CD4-positive, alpha-beta T cell treated with Interleukin-4 for 1 hour (primary cell): Measurements from ENCODE around the gene INTS3.
"Not testable (repeated sequence)": the region's sequence is repeated elsewhere in the genome, so short reads cannot be mapped to it uniquely, and the experiment has no call there.

Experiments
- DNase-seq, 2 donors: peaks; one replicate each; pipeline ENCODE4 v3.0.0-alpha.2; 2020 to 2022

Gene INTS3

GRCh38 chr1:153778824-153779519 lies 51.1 kb downstream of the INTS3 start:
- DNase-seq: no peak

- DNase-seq: no peak
Observed at GRCh38 chr1:153779781-153780541, 52.1 kb downstream of the INTS3 start.

- no peak for DNase-seq
Observed at GRCh38 chr1:153780551-153780950, 52.7 kb downstream of the INTS3 start.

GRCh38 chr1:153782648-153783047 lies 54.8 kb downstream of the INTS3 start:
- not testable (repeated sequence) for DNase-seq

- peak; percentile 92 for DNase-seq
Observed at GRCh38 chr1:153783233-153784190, 55.7 kb downstream of the INTS3 start.

GRCh38 chr1:153786038-153786790 lies 58.4 kb downstream of the INTS3 start:
- DNase-seq: no peak

- no peak for DNase-seq
Observed at GRCh38 chr1:153789478-153790034, 61.7 kb downstream of the INTS3 start.

- DNase-seq: peak; percentile 14 to 55
Observed at GRCh38 chr1:153790313-153790965, 62.6 kb downstream of the INTS3 start.

- peak; percentile 52 to 74 for DNase-seq
Observed at GRCh38 chr1:153790966-153791647, 63.3 kb downstream of the INTS3 start.

- DNase-seq: peak in 1 of 2 donors; percentile 59
Observed at GRCh38 chr1:153791648-153792253, 63.9 kb downstream of the INTS3 start.

GRCh38 chr1:153792631-153793041 lies 64.8 kb downstream of the INTS3 start:
- DNase-seq: no peak

GRCh38 chr1:153793261-153793972 lies 65.6 kb downstream of the INTS3 start:
- DNase-seq: no peak

GRCh38 chr1:153793973-153794615 lies 66.2 kb downstream of the INTS3 start:
- DNase-seq: no peak

GRCh38 chr1:153794624-153795329 lies 66.9 kb downstream of the INTS3 start:
- DNase-seq: no peak

GRCh38 chr1:153795330-153795837 lies 67.5 kb downstream of the INTS3 start:
- no peak for DNase-seq

- peak in 1 of 2 donors; percentile 20 for DNase-seq
Observed at GRCh38 chr1:153795934-153796785, 68.3 kb downstream of the INTS3 start.
